ENCODE data around the gene KCNK10.

The KCNK10 gene

DNA sequence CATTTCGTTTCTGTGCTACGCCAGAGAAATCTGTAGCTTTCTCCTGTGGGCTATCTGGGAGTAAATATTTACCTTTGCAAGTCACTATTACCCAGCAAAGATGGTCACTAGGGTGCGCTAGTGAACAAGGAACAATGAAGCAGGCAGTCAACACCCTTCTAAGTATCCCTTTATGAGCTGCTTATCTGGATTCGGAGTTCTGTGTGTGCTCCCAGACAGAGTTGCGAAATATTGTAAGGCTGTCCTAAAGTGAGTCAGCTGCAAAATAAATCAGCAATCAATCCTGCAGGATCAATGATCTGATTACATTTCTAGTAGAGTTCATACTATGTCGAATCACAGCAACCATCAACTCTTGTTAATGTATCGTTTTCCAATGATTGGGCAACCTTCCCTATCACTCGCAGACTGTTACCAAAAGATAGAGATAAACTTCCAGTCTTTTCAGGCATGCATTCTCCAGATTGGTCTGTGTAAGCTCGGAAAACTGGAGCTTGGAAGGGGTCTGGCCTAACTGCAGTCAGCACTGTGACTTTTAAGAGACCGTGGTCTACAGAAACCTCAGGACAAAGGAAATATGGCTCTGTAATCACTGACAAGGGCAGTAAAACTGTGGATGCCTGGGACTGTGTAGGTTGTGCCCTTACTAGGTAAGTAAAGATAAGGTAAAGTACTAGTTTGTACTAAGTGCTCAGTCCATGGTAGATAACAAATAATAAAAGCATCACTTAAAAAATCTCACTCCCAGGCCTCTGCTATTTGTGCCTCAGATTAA, 133.5 kb downstream of the KCNK10 start:
- no peak overlapping the region for H3K4me3 ChIP-seq (ENCODE audit: low read depth, low read length)
- DNase-seq (ENCODE audit: low read depth): peak; percentile 79
- TF ChIP-seq MAX (IDR thresholded peaks at IDR 0.05; ENCODE audit: low read depth, low read length): no peak
- TF ChIP-seq MYC (IDR thresholded peaks at IDR 0.05; ENCODE audit: low read depth, low read length): no peak
- TF ChIP-seq, protein P1, sequence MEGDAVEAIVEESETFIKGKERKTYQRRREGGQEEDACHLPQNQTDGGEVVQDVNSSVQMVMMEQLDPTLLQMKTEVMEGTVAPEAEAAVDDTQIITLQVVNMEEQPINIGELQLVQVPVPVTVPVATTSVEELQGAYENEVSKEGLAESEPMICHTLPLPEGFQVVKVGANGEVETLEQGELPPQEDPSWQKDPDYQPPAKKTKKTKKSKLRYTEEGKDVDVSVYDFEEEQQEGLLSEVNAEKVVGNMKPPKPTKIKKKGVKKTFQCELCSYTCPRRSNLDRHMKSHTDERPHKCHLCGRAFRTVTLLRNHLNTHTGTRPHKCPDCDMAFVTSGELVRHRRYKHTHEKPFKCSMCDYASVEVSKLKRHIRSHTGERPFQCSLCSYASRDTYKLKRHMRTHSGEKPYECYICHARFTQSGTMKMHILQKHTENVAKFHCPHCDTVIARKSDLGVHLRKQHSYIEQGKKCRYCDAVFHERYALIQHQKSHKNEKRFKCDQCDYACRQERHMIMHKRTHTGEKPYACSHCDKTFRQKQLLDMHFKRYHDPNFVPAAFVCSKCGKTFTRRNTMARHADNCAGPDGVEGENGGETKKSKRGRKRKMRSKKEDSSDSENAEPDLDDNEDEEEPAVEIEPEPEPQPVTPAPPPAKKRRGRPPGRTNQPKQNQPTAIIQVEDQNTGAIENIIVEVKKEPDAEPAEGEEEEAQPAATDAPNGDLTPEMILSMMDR (IDR thresholded peaks at IDR 0.05; ENCODE audit: low read depth, low read length): peak; percentile 62
- no peak for TF ChIP-seq POLR2A (IDR thresholded peaks at IDR 0.05; ENCODE audit: extremely low read depth, insufficient read length)

DNA sequence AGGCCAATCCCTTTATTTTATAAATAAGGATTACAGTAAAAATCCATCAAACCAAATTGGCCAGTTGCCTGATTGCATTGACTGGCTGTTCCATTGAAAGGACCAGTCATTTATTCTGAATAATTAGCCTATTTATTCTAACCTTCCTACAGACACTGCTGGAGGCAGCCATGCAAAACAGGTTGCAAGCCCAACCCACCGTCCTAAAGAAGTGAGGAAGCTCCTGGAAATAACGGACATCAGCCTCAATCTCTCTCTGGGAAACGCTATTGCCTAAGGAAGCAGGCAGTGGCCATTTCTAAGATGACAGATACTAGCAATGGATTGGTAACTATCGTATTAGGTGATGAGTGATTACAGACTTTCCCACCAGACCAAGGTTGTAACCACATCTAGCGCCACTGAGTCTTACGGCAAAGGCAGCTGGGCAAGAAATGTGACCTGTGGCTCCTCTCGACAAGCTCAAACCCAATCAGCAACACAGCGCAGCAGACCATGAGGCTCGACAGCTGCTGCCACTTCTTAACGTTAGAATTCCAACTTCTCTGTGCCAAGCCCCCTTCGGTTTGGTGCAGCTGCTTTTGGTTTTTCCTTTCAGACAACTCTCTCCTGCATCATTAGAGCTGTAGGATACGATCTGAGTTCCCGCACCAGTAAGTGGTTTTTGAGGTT, 134.2 kb downstream of the KCNK10 start:
- no peak overlapping the region for H3K4me3 ChIP-seq (ENCODE audit: low read depth, low read length)
- no peak for TF ChIP-seq POLR2A (IDR thresholded peaks at IDR 0.05; ENCODE audit: extremely low read depth, insufficient read length)
- TF ChIP-seq MAX (IDR thresholded peaks at IDR 0.05; ENCODE audit: low read depth, low read length): no peak
- TF ChIP-seq MYC (IDR thresholded peaks at IDR 0.05; ENCODE audit: low read depth, low read length): no peak
- TF ChIP-seq, protein P1 (IDR thresholded peaks at IDR 0.05; ENCODE audit: low read depth, low read length): no peak
- no peak for DNase-seq (ENCODE audit: low read depth)

GRCh38 chr14:88185843-88186242, 137.2 kb downstream of the KCNK10 start:
- DNase-seq (ENCODE audit: low read depth): no peak
- TF ChIP-seq MYC (IDR thresholded peaks at IDR 0.05; ENCODE audit: low read depth, low read length): no peak
- TF ChIP-seq MAX (IDR thresholded peaks at IDR 0.05; ENCODE audit: low read depth, low read length): no peak
- TF ChIP-seq, protein P1 (IDR thresholded peaks at IDR 0.05; ENCODE audit: low read depth, low read length): no peak
- no peak for TF ChIP-seq POLR2A (IDR thresholded peaks at IDR 0.05; ENCODE audit: extremely low read depth, insufficient read length)
- H3K4me3 ChIP-seq (ENCODE audit: low read depth, low read length): no peak overlapping the region

- DNase-seq (ENCODE audit: low read depth): no peak
- TF ChIP-seq MAX (IDR thresholded peaks at IDR 0.05; ENCODE audit: low read depth, low read length): no peak
- no peak for TF ChIP-seq POLR2A (IDR thresholded peaks at IDR 0.05; ENCODE audit: extremely low read depth, insufficient read length)
- no peak for TF ChIP-seq MYC (IDR thresholded peaks at IDR 0.05; ENCODE audit: low read depth, low read length)
- TF ChIP-seq, protein P1 (IDR thresholded peaks at IDR 0.05; ENCODE audit: low read depth, low read length): no peak
- no peak overlapping the region for H3K4me3 ChIP-seq (ENCODE audit: low read depth, low read length)
These were observed 138.1 kb downstream of the KCNK10 start for GRCh38 chr14:88184956-88185355.

DNA sequence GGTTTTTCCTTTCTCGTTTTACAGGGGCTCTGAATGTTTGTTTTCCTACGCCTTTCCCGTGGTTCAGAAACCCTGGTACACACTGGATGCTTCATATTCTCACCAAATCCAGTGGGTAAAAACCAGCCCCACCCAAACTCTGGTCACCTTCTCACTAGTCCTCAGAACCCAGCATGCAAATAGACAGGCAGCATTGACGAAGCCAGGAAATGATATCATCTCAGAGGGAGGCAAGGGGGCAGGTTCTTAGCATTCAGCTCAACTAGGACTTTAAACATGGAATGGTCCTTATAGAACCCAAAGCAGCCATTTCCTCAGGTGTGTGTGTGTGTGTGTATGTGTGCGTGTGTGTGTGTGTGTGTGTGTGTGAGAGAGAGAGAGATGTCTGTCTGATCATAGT, 142.0 kb downstream of the KCNK10 start:
- H3K4me3 ChIP-seq (ENCODE audit: low read depth, low read length): no peak overlapping the region
- no peak for DNase-seq (ENCODE audit: low read depth)
- TF ChIP-seq, protein P1 (IDR thresholded peaks at IDR 0.05; ENCODE audit: low read depth, low read length): no peak
- TF ChIP-seq POLR2A (IDR thresholded peaks at IDR 0.05; ENCODE audit: extremely low read depth, insufficient read length): no peak
- no peak for TF ChIP-seq MAX (IDR thresholded peaks at IDR 0.05; ENCODE audit: low read depth, low read length)
- TF ChIP-seq MYC (IDR thresholded peaks at IDR 0.05; ENCODE audit: low read depth, low read length): no peak
